T-helper 17 cell (primary cell): ENCODE results near the gene LMX1B. TPM values are rescaled to one million over a fixed set of nuclear protein-coding genes. Genes with fewer than 3 reads are reported as not detected.
"Not testable (repeated sequence)": the region's sequence is repeated elsewhere in the genome, so short reads cannot be mapped to it uniquely, and the experiment has no call there.

Experiments used
- ATAC-seq: fragments of 150-1000 bp; cut with Tn5 transposase; 2 replicates; pipeline ENCODE4 v1.10.0; 2021; ENCODE audit warnings: mild to moderate bottlenecking, moderate library complexity
- DNase-seq, 3 donors: peaks; one replicate each; pipeline versions ENCODE4 v3.0.0 to v3.0.0-alpha.2; 2020 to 2021
- H3K9me3 ChIP-seq: one replicate; pipeline ENCODE4 v1.7.0; 2013; ENCODE audit warnings: low read length, mild to moderate bottlenecking; ENCODE audit not compliant: control insufficient read depth, poor library complexity, severe bottlenecking
- H3K27ac Mint-ChIP-seq: one replicate; pipeline ENCODE4 v1.8.0; 2022; ENCODE audit warnings: mild to moderate bottlenecking, moderate library complexity, mixed read lengths
- H3K27me3 Mint-ChIP-seq: one replicate; pipeline ENCODE4 v1.8.0; 2022; ENCODE audit warnings: mixed read lengths
- H3K36me3 Mint-ChIP-seq: one replicate; pipeline ENCODE4 v1.8.0; 2022; ENCODE audit warnings: low read depth, mixed read lengths
- H3K4me1 Mint-ChIP-seq: one replicate; pipeline ENCODE4 v1.8.0; 2022; ENCODE audit warnings: mild to moderate bottlenecking, mixed read lengths
- H3K4me3 Mint-ChIP-seq: one replicate; pipeline ENCODE4 v1.8.0; 2022; ENCODE audit warnings: mild to moderate bottlenecking, moderate library complexity, mixed read lengths
- total RNA-seq, 4 donors: library from RNA in 2 of 4; stranded (reverse) in 2 of 4; gene quantifications; one replicate each; pipeline ENCODE4 v1.2.3 and lab custom pipeline; 2022 to 2026

Gene LMX1B
- total RNA-seq, 2 donors from 2014 or later = not detected

- Mint-ChIP-seq H3K27me3 (no peaks in the 10 kb centered on the region), H3K27ac (peak overlapping the region; percentile 17), H3K4me1 (peaks cover 11% of the 10 kb centered on the region), H3K36me3 (no peaks in the 10 kb centered on the region), H3K4me3 (no peak overlapping the region)
- DNase-seq (no peak), ATAC-seq (no peak)
- H3K9me3 ChIP-seq = no peaks in the 10 kb centered on the region
Observed at GRCh38 chr9:126715382-126715781, 101.7 kb downstream of the LMX1B start.

GRCh38 chr9:126717441-126717840 is 103.7 kb downstream of the LMX1B start:
- not testable (repeated sequence) for H3K9me3 ChIP-seq, DNase-seq, H3K27me3 Mint-ChIP-seq, ATAC-seq, H3K36me3 Mint-ChIP-seq
- H3K4me3 Mint-ChIP-seq = peak overlapping the region; percentile 52
- peak overlapping the region; percentile 51 for H3K27ac Mint-ChIP-seq
- H3K4me1 Mint-ChIP-seq = peaks cover 28% of the 10 kb centered on the region

GRCh38 chr9:126719618-126720031 is 105.9 kb downstream of the LMX1B start:
- peak overlapping the region; percentile 71 for H3K4me3 Mint-ChIP-seq
- ATAC-seq (peak; percentile 78), DNase-seq (peak; percentile 70 to 82 (median 80))
- H3K27me3 Mint-ChIP-seq = no peaks in the 10 kb centered on the region
- H3K9me3 ChIP-seq = no peaks in the 10 kb centered on the region
- H3K4me1 Mint-ChIP-seq = peaks cover 36% of the 10 kb centered on the region
- H3K36me3 Mint-ChIP-seq = no peaks in the 10 kb centered on the region
- peak overlapping the region; percentile 99 for H3K27ac Mint-ChIP-seq

GRCh38 chr9:126720036-126720435 is 106.3 kb downstream of the LMX1B start:
- no peak for DNase-seq
- Mint-ChIP-seq H3K4me1 (peaks cover 36% of the 10 kb centered on the region), H3K27me3 (no peaks in the 10 kb centered on the region), H3K27ac (peak overlapping the region; percentile 99), H3K36me3 (no peaks in the 10 kb centered on the region), H3K4me3 (peak overlapping the region; percentile 71)
- no peak for ATAC-seq
- H3K9me3 ChIP-seq = no peaks in the 10 kb centered on the region

GRCh38 chr9:126720661-126721563 is 107.2 kb downstream of the LMX1B start:
- H3K36me3 Mint-ChIP-seq = no peaks in the 10 kb centered on the region
- no peaks in the 10 kb centered on the region for H3K9me3 ChIP-seq
- peaks cover 33% of the 10 kb centered on the region for H3K4me1 Mint-ChIP-seq
- peak overlapping the region; percentile 85 for H3K4me3 Mint-ChIP-seq
- ATAC-seq (no peak), DNase-seq (no peak)
- H3K27ac Mint-ChIP-seq = peak overlapping the region; percentile 99
- no peaks in the 10 kb centered on the region for H3K27me3 Mint-ChIP-seq

GRCh38 chr9:126721564-126721981 is 107.8 kb downstream of the LMX1B start:
- H3K9me3 ChIP-seq = no peaks in the 10 kb centered on the region
- ATAC-seq (no peak), DNase-seq (no peak)
- H3K4me1 Mint-ChIP-seq = peaks cover 33% of the 10 kb centered on the region
- H3K27me3 Mint-ChIP-seq = no peaks in the 10 kb centered on the region
- peak overlapping the region; percentile 99 for H3K27ac Mint-ChIP-seq
- H3K36me3 Mint-ChIP-seq = no peaks in the 10 kb centered on the region
- peak overlapping the region; percentile 85 for H3K4me3 Mint-ChIP-seq

GRCh38 chr9:126722252-126722921 is 108.7 kb downstream of the LMX1B start:
- H3K9me3 ChIP-seq = no peaks in the 10 kb centered on the region
- Mint-ChIP-seq H3K27me3 (no peaks in the 10 kb centered on the region), H3K4me1 (peaks cover 33% of the 10 kb centered on the region), H3K36me3 (no peaks in the 10 kb centered on the region), H3K27ac (peak overlapping the region; percentile 99), H3K4me3 (peak overlapping the region; percentile 90)
- ATAC-seq = peak; percentile 69
- DNase-seq = peak; percentile 70 to 90 (median 88)

- ATAC-seq = peak; percentile 70
- Mint-ChIP-seq H3K4me1 (peaks cover 33% of the 10 kb centered on the region), H3K4me3 (peak overlapping the region; percentile 90)
Observed at GRCh38 chr9:126722922-126723806, 109.4 kb downstream of the LMX1B start.

GRCh38 chr9:126723807-126724172 is 110.1 kb downstream of the LMX1B start:
- H3K4me1 Mint-ChIP-seq = peaks cover 33% of the 10 kb centered on the region

More at GRCh38 chr9:126722922-126723806, 109.4 kb downstream of the LMX1B start:
- peak overlapping the region; percentile 82 for H3K27ac Mint-ChIP-seq
- no peaks in the 10 kb centered on the region for H3K27me3 Mint-ChIP-seq
- H3K9me3 ChIP-seq = no peaks in the 10 kb centered on the region
- no peaks in the 10 kb centered on the region for H3K36me3 Mint-ChIP-seq
- peak; percentile 55 to 71 (median 68) for DNase-seq

GRCh38 chr9:126724226-126724625 is 110.5 kb downstream of the LMX1B start:
- Mint-ChIP-seq H3K4me3 (peak overlapping the region; percentile 90), H3K27me3 (no peaks in the 10 kb centered on the region), H3K4me1 (peaks cover 33% of the 10 kb centered on the region), H3K36me3 (no peaks in the 10 kb centered on the region), H3K27ac (peak overlapping the region; percentile 82)
- DNase-seq (no peak), ATAC-seq (no peak)
- H3K9me3 ChIP-seq = no peaks in the 10 kb centered on the region

More at GRCh38 chr9:126723807-126724172, 110.1 kb downstream of the LMX1B start:
- Mint-ChIP-seq H3K27ac (peak overlapping the region; percentile 82), H3K36me3 (no peaks in the 10 kb centered on the region), H3K4me3 (peak overlapping the region; percentile 90), H3K27me3 (no peaks in the 10 kb centered on the region)
- no peaks in the 10 kb centered on the region for H3K9me3 ChIP-seq
- DNase-seq (no peak), ATAC-seq (no peak)

- H3K4me3 Mint-ChIP-seq, H3K9me3 ChIP-seq, ATAC-seq, H3K27ac Mint-ChIP-seq, DNase-seq, H3K27me3 Mint-ChIP-seq, H3K36me3 Mint-ChIP-seq: not testable (repeated sequence)
- peaks cover 25% of the 10 kb centered on the region for H3K4me1 Mint-ChIP-seq
Observed at GRCh38 chr9:126725485-126725884, 111.8 kb downstream of the LMX1B start.

GRCh38 chr9:126728210-126728609 is 114.5 kb downstream of the LMX1B start:
- H3K9me3 ChIP-seq, H3K4me3 Mint-ChIP-seq, ATAC-seq, H3K27ac Mint-ChIP-seq, H3K4me1 Mint-ChIP-seq, H3K36me3 Mint-ChIP-seq, H3K27me3 Mint-ChIP-seq, DNase-seq: not testable (repeated sequence)
